ENCODE measurements around the gene REPIN1.
A peak's percentile ranks its signal among the peaks of the same experiment; 100 is the strongest.

Gene REPIN1

GRCh38 chr7:150359622-150360362 lies 8.8 kb upstream of the REPIN1 start (continued):
- TF ChIP-seq ZNF280C (tag by site-specific recombination; IDR thresholded peaks at IDR 0.05) (no peak), GLIS1 (tag by site-specific recombination; IDR thresholded peaks at IDR 0.05) (peak; percentile 83), ZSCAN18 (tag by site-specific recombination; IDR thresholded peaks at IDR 0.05) (0 out of 2 replicates have a peak, but pooled peaks have one; percentile 50), ZFP3 (tag by site-specific recombination; IDR thresholded peaks at IDR 0.05; ENCODE audit: low read depth) (no peak), ZSCAN16 (tag by site-specific recombination; IDR thresholded peaks at IDR 0.05) (no peak), ZNF148 (tag by site-specific recombination; IDR thresholded peaks at IDR 0.05; ENCODE audit: borderline replicate concordance) (no peak), FEZF1 (tag by site-specific recombination; IDR thresholded peaks at IDR 0.05) (peak; percentile 80), ZNF19 (tag by site-specific recombination; IDR thresholded peaks at IDR 0.05; ENCODE audit: low read depth) (no peak), ZNF629 (tag by site-specific recombination; IDR thresholded peaks at IDR 0.05) (peak; percentile 89), ZIC2 (tag by site-specific recombination; IDR thresholded peaks at IDR 0.05) (no peak), ELK4 (IDR thresholded peaks at IDR 0.05; ENCODE audit: borderline replicate concordance, low read depth, low read length) (no peak), ZNF354C (tag by site-specific recombination; IDR thresholded peaks at IDR 0.05; ENCODE audit: borderline replicate concordance, low read depth) (no peak), ZNF175 (tag by site-specific recombination; IDR thresholded peaks at IDR 0.05) (no peak), TRIM28 (IDR thresholded peaks at IDR 0.05; ENCODE audit: borderline replicate concordance, low read length) (peak; percentile 57; the same call in 1 of the 2 replicates), ZBTB17 (tag by site-specific recombination; IDR thresholded peaks at IDR 0.05) (peak; percentile 90), ZNF76 (tag by site-specific recombination; IDR thresholded peaks at IDR 0.05; ENCODE audit: borderline replicate concordance, low read depth) (peak; percentile 46; the same call in 1 of the 2 replicates), KLF1 (tag by site-specific recombination; IDR thresholded peaks at IDR 0.05) (0 out of 2 replicates have a peak, but pooled peaks have one; percentile 36), ZNF112 (tag by site-specific recombination; IDR thresholded peaks at IDR 0.05) (no peak), GLIS2 (tag by site-specific recombination; IDR thresholded peaks at IDR 0.05) (no peak), ZNF585B (tag by site-specific recombination; IDR thresholded peaks at IDR 0.05) (no peak)
- TF ChIP-seq, protein P1, sequence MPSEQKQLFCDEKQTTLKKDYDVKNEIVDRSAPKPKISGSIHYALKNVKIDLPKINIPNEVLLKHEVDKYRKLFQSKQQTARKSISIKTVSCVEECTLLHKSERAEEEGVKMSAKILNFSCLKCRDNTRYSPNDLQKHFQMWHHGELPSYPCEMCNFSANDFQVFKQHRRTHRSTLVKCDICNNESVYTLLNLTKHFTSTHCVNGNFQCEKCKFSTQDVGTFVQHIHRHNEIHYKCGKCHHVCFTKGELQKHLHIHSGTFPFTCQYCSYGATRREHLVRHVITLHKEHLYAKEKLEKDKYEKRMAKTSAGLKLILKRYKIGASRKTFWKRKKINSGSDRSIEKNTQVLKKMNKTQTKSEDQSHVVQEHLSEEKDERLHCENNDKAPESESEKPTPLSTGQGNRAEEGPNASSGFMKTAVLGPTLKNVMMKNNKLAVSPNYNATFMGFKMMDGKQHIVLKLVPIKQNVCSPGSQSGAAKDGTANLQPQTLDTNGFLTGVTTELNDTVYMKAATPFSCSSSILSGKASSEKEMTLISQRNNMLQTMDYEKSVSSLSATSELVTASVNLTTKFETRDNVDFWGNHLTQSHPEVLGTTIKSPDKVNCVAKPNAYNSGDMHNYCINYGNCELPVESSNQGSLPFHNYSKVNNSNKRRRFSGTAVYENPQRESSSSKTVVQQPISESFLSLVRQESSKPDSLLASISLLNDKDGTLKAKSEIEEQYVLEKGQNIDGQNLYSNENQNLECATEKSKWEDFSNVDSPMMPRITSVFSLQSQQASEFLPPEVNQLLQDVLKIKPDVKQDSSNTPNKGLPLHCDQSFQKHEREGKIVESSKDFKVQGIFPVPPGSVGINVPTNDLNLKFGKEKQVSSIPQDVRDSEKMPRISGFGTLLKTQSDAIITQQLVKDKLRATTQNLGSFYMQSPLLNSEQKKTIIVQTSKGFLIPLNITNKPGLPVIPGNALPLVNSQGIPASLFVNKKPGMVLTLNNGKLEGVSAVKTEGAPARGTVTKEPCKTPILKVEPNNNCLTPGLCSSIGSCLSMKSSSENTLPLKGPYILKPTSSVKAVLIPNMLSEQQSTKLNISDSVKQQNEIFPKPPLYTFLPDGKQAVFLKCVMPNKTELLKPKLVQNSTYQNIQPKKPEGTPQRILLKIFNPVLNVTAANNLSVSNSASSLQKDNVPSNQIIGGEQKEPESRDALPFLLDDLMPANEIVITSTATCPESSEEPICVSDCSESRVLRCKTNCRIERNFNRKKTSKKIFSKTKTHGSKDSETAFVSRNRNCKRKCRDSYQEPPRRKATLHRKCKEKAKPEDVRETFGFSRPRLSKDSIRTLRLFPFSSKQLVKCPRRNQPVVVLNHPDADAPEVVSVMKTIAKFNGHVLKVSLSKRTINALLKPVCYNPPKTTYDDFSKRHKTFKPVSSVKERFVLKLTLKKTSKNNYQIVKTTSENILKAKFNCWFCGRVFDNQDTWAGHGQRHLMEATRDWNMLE (tag by site-specific recombination; conservative IDR thresholded peaks at IDR 0.05; ENCODE audit: low read depth) = no peak
- TF ChIP-seq, protein P2, sequence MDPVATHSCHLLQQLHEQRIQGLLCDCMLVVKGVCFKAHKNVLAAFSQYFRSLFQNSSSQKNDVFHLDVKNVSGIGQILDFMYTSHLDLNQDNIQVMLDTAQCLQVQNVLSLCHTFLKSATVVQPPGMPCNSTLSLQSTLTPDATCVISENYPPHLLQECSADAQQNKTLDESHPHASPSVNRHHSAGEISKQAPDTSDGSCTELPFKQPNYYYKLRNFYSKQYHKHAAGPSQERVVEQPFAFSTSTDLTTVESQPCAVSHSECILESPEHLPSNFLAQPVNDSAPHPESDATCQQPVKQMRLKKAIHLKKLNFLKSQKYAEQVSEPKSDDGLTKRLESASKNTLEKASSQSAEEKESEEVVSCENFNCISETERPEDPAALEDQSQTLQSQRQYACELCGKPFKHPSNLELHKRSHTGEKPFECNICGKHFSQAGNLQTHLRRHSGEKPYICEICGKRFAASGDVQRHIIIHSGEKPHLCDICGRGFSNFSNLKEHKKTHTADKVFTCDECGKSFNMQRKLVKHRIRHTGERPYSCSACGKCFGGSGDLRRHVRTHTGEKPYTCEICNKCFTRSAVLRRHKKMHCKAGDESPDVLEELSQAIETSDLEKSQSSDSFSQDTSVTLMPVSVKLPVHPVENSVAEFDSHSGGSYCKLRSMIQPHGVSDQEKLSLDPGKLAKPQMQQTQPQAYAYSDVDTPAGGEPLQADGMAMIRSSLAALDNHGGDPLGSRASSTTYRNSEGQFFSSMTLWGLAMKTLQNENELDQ (tag by site-specific recombination; IDR thresholded peaks at IDR 0.05; ENCODE audit: low read depth) = no peak
- TF ChIP-seq, protein P3, sequence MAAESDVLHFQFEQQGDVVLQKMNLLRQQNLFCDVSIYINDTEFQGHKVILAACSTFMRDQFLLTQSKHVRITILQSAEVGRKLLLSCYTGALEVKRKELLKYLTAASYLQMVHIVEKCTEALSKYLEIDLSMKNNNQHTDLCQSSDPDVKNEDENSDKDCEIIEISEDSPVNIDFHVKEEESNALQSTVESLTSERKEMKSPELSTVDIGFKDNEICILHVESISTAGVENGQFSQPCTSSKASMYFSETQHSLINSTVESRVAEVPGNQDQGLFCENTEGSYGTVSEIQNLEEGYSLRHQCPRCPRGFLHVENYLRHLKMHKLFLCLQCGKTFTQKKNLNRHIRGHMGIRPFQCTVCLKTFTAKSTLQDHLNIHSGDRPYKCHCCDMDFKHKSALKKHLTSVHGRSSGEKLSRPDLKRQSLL (tag by site-specific recombination; IDR thresholded peaks at IDR 0.05) = no peak
